ENCODE results near the gene HSD11B1.

DNA sequence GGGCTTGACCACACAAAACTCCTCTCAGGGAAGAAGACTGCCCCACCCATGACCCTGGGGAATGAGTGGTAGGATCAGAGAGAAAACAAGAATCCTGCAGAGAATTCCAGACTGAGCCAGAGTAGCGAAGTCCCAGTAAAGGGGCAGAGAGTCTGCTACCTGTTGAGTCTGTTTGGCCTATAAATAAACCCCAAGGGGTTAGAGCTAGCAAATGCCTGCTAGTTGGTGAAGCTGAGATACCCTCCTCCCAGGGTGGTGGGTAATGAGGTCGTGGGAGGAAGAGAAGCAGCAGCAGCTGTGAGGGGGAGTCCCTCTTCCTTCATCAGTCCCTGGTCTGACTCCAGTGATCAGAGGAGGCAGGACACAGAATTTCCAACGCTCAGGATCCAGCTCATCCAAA is 53.8 kb downstream of the HSD11B1 start:
- TF ChIP-seq, protein P1, sequence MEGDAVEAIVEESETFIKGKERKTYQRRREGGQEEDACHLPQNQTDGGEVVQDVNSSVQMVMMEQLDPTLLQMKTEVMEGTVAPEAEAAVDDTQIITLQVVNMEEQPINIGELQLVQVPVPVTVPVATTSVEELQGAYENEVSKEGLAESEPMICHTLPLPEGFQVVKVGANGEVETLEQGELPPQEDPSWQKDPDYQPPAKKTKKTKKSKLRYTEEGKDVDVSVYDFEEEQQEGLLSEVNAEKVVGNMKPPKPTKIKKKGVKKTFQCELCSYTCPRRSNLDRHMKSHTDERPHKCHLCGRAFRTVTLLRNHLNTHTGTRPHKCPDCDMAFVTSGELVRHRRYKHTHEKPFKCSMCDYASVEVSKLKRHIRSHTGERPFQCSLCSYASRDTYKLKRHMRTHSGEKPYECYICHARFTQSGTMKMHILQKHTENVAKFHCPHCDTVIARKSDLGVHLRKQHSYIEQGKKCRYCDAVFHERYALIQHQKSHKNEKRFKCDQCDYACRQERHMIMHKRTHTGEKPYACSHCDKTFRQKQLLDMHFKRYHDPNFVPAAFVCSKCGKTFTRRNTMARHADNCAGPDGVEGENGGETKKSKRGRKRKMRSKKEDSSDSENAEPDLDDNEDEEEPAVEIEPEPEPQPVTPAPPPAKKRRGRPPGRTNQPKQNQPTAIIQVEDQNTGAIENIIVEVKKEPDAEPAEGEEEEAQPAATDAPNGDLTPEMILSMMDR (IDR thresholded peaks at IDR 0.05): no peak
- no peak for TF ChIP-seq POLR2A (IDR thresholded peaks at IDR 0.05)
